K562 (cell line): ENCODE results near the gene FERMT3. TPM values are rescaled to one million over a fixed set of nuclear protein-coding genes. Genes with fewer than 3 reads are reported as not detected.

Experiments used
- ATAC-seq: fragments of 200-7000 bp; cut with Tn5 transposase; 3 replicates; pipeline ENCODE4 v1.9.1; 2020; ENCODE audit warnings: moderate library complexity
- BruUV-seq: library from RNA; stranded (reverse); fragments of 400-500 nt; replicated peaks from 2 replicates; lab custom pipeline; 2021; lab: Mats Ljungman, UMichigan
- CTCF ChIA-PET: fragments of 300-600 bp; formaldehyde crosslinking; extraction: SDS; loops from one replicate; lab custom pipeline; 2021; ENCODE audit warnings: low intra/inter-chr PET ratio; lab: Yijun Ruan, JAX
- POLR2A ChIA-PET: fragments of 300-600, 350-650 bp; sonication (Branson Sonifier 250); formaldehyde crosslinking; extraction: SDS; loops from one replicate; lab custom pipeline; 2021; ENCODE audit warnings: antibody characterized with exemption, inconsistent platforms; lab: Yijun Ruan, JAX
- DNase-seq, 4 experiments: peaks; one replicate each; pipeline versions ENCODE4 v3.0.0 to v3.0.0-alpha.2; 2011 to 2018; ENCODE audit warnings: low spot score in 3 of 4, mixed read lengths in 3 of 4; ENCODE audit errors: extremely low read depth in 1 of 4
- FAIRE-seq: peaks from 2 replicates; lab custom pipeline; 2011; peaks lifted over from hg19 to GRCh38; lab: Jason Lieb, UNC
- H2AFZ ChIP-seq: 2 replicates; pipeline ENCODE4 v1.6.0; 2011; ENCODE audit warnings: low read depth, low read length, control low read depth, inconsistent platforms
- H3K27ac ChIP-seq: fragments of 200-600 bp; 3 replicates; pipeline ENCODE4 v1.8.0; 2011; ENCODE audit warnings: low read depth, mild to moderate bottlenecking, control low read depth, inconsistent platforms, low read length, moderate library complexity, mixed read lengths; ENCODE audit errors: extremely low read depth
- H3K27me3 ChIP-seq, 2 experiments: fragments of 300-600 bp in 1 of 2; 2 replicates in 1 of 2; 3 replicates in 1 of 2; pipeline versions ENCODE4 v1.6.0 to v1.8.0; 2011; ENCODE audit warnings: inconsistent platforms in 2 of 2, low read length in 2 of 2, mild to moderate bottlenecking in 1 of 2, mixed read lengths in 1 of 2, moderate library complexity in 1 of 2; ENCODE audit not compliant: control insufficient read depth in 2 of 2, insufficient read depth in 2 of 2
- H3K36me3 ChIP-seq: fragments of 300-600 bp; 3 replicates; pipeline ENCODE4 v1.8.0; 2011; ENCODE audit warnings: mild to moderate bottlenecking, low read length, inconsistent platforms; ENCODE audit not compliant: control insufficient read depth, insufficient read depth
- H3K4me1 ChIP-seq, 2 experiments: fragments of 200-600 bp in 1 of 2; replicated peaks in 1 of 2; 2 replicates in 1 of 2; 3 replicates in 1 of 2; pipeline versions ENCODE4 v1.5.1 to v1.8.0; 2011; ENCODE audit warnings: inconsistent platforms in 2 of 2, low read length in 2 of 2, mild to moderate bottlenecking in 1 of 2, mixed read lengths in 1 of 2, moderate library complexity in 1 of 2; ENCODE audit not compliant: control insufficient read depth in 2 of 2, insufficient read depth in 2 of 2
- H3K4me2 ChIP-seq: 2 replicates; pipeline ENCODE4 v1.6.1; 2011; ENCODE audit warnings: low read length, control low read depth, inconsistent platforms, mixed read lengths; ENCODE audit not compliant: insufficient read depth
- H3K4me3 ChIP-seq: fragments of 200-600 bp; sonication (generic), shearing (Covaris generic); 2 replicates; pipeline ENCODE4 v1.5.1; 2016; ENCODE audit warnings: control low read depth, inconsistent platforms
- H3K79me2 ChIP-seq: fragments of 200-600 bp; 3 replicates; pipeline ENCODE4 v1.8.0; 2011; ENCODE audit warnings: low read length, inconsistent platforms; ENCODE audit not compliant: control insufficient read depth, insufficient read depth
- H3K9ac ChIP-seq, 2 experiments: 2 replicates each; pipeline versions ENCODE4 v1.6.0 to v1.6.1; 2011; ENCODE audit warnings: low read depth in 2 of 2, low read length in 2 of 2, control low read depth in 1 of 2, inconsistent platforms in 1 of 2, mild to moderate bottlenecking in 1 of 2, mixed read lengths in 1 of 2; ENCODE audit not compliant: insufficient read depth in 1 of 2
- H3K9me1 ChIP-seq: one replicate; pipeline ENCODE4 v1.6.0; 2011; ENCODE audit warnings: inconsistent platforms, mild to moderate bottlenecking, low read length, moderate library complexity; ENCODE audit not compliant: control insufficient read depth, insufficient read depth
- H3K9me3 ChIP-seq: replicated peaks from 2 replicates; pipeline ENCODE4 v1.5.1; 2011; ENCODE audit warnings: low read depth, low read length, inconsistent platforms; ENCODE audit not compliant: control insufficient read depth, insufficient read depth
- H4K20me1 ChIP-seq: replicated peaks from 2 replicates; pipeline ENCODE4 v1.6.1; 2011; ENCODE audit warnings: low read length, inconsistent platforms, mixed read lengths; ENCODE audit not compliant: control insufficient read depth, insufficient read depth
- BACH1 ChIP-seq: fragments of 200-800 bp; sonication (Bioruptor generic); IDR thresholded peaks from 2 replicates; pipeline ENCODE4 v1.6.1; 2016; ENCODE audit warnings: missing genetic modification characterization, missing compliant biosample characterization
- CCNT2 ChIP-seq: IDR thresholded peaks from 2 replicates; pipeline ENCODE4 v1.6.1; 2011; ENCODE audit warnings: borderline replicate concordance, low read depth, mild to moderate bottlenecking, moderate library complexity, mixed read lengths, low read length; ENCODE audit not compliant: insufficient read length; ENCODE audit errors: extremely low read depth
- GABPB1 ChIP-seq: sonication (generic); formaldehyde crosslinking; IDR thresholded peaks from 2 replicates; pipeline ENCODE4 v1.8.0; 2022; ENCODE audit warnings: mild to moderate bottlenecking, missing genetic modification reagents
- NCOA4 ChIP-seq: fragments of 450-650 bp; IDR thresholded peaks from 2 replicates; pipeline ENCODE4 v1.6.1; 2018; ENCODE audit warnings: mild to moderate bottlenecking; ENCODE audit not compliant: partially characterized antibody
- NR2C2 ChIP-seq, 2 experiments: fragments of 200-800 bp in 1 of 2; sonication (Bioruptor generic) in 1 of 2; sonication (generic) in 1 of 2; formaldehyde crosslinking in 1 of 2; IDR thresholded peaks; 2 replicates each; pipeline versions ENCODE4 v1.6.1 to v1.8.0; 2016 to 2022; ENCODE audit warnings: mild to moderate bottlenecking in 1 of 2, missing compliant biosample characterization in 1 of 2, missing genetic modification characterization in 1 of 2, missing genetic modification reagents in 1 of 2
- PHTF2 ChIP-seq: fragments of 250-450 bp; sonication (Bioruptor Pico); IDR thresholded peaks from 2 replicates; pipeline ENCODE4 v1.5.0; 2021; ENCODE audit warnings: mild to moderate bottlenecking
- RBBP5 ChIP-seq: fragments of 200-600 bp; sonication (generic); IDR thresholded peaks from 2 replicates; pipeline ENCODE4 v1.6.1; 2012; ENCODE audit warnings: borderline replicate concordance, mild to moderate bottlenecking, low read length, control low read depth, inconsistent platforms; ENCODE audit not compliant: insufficient read depth, poor library complexity, severe bottlenecking
- SAFB ChIP-seq: fragments of 200-400 bp; formaldehyde crosslinking; IDR thresholded peaks from 2 replicates; pipeline ENCODE4 v1.6.1; 2017; ENCODE audit warnings: low read depth, low read length, borderline replicate concordance
- SAP30 ChIP-seq: fragments of 200-600 bp; sonication (generic); IDR thresholded peaks from 2 replicates; pipeline ENCODE4 v1.6.1; 2012; ENCODE audit warnings: borderline replicate concordance, low read depth, mild to moderate bottlenecking, moderate library complexity, low read length, control low read depth, inconsistent platforms; ENCODE audit not compliant: insufficient read depth, poor library complexity, severe bottlenecking
- TCF15 ChIP-seq: fragments of 250-450 bp; sonication (Bioruptor Pico); IDR thresholded peaks from 2 replicates; pipeline ENCODE4 v1.8.0; 2022; ENCODE audit warnings: moderate library complexity, mild to moderate bottlenecking, inconsistent platforms
- ZNF592 ChIP-seq: fragments of 450-650 bp; IDR thresholded peaks from 2 replicates; pipeline ENCODE4 v1.6.1; 2017; ENCODE audit warnings: antibody characterized with exemption, mild to moderate bottlenecking
- ZNF639 ChIP-seq, 2 experiments: fragments of 200-800 bp in 1 of 2; sonication (Bioruptor generic) in 1 of 2; sonication (generic) in 1 of 2; formaldehyde crosslinking in 1 of 2; IDR thresholded peaks in 1 of 2; conservative IDR thresholded peaks in 1 of 2; 2 replicates each; pipeline versions ENCODE4 v1.5.0 to v1.6.1; 2016 to 2020; ENCODE audit warnings: missing compliant biosample characterization in 1 of 2, missing genetic modification characterization in 1 of 2, missing genetic modification reagents in 1 of 2
- ZNF79 ChIP-seq: fragments of 250-450 bp; sonication (Bioruptor Pico); IDR thresholded peaks from 2 replicates; pipeline ENCODE4 v1.4.0; 2020; ENCODE audit warnings: low read depth, mild to moderate bottlenecking, moderate library complexity
- WGBS: fragments of 100-300 bp; shearing (Covaris generic); methylation state at CpG from one replicate; pipeline ENCODE4 v1.1.6; 2016; ENCODE audit warnings: low coverage, mixed read lengths; ENCODE audit not compliant: insufficient coverage; ENCODE audit errors: missing lambda C conversion rate; 5-methylcytosine and 5-hydroxymethylcytosine counted together
- in situ Hi-C: fragments of 300-500 bp; cut with MboI; formaldehyde crosslinking; loops from 4 replicates; pipeline ENCODE4 v1.15.0; 2018; ENCODE audit warnings: inconsistent platforms, mixed read lengths
- intact Hi-C: fragments of 100-400 bp; cut with micrococcal nuclease; formaldehyde crosslinking; loops from 2 replicates; pipeline ENCODE4 v1.14.2; 2022
- polyA plus RNA-seq, 8 experiments: library from polyadenylated mRNA; depleted of rRNA in 4 of 8; stranded (reverse) in 5 of 8; unstranded in 3 of 8; fragments of >200 nt; fragmentation: Nextera tagmentation in 2 of 8; fragmentation: Illumina TruSeq in 1 of 8; extraction: Ambion mirVana in 2 of 8; extraction: Trizol in 1 of 8; gene quantifications; 2 replicates each; pipeline versions ENCODE4 v1.2.1 to v1.2.3, GENCODE V29; 2011 to 2014; ENCODE audit warnings: inconsistent platforms in 1 of 8, missing spikeins in 1 of 8
- total RNA-seq, 7 experiments: library from RNA; depleted of rRNA in 6 of 7; stranded (reverse); fragments of >200 nt in 6 of 7; fragmentation: Illumina TruSeq in 2 of 7; extraction: Trizol in 2 of 7; gene quantifications; 2 replicates each; pipeline versions ENCODE4 v1.2.1 to v1.2.3, GENCODE V29; 2011 to 2021; ENCODE audit warnings: low replicate concordance in 1 of 7

FERMT3 gene
- total and polyA plus RNA-seq, 9 of the 15 experiments (the other 6 are each of a cell fraction or from before 2014, with no cell fraction given), result 3.2 to 275 (median 79.7) TPM

GRCh38 chr11:64186492-64187165 is 19.9 kb upstream of the FERMT3 start:
- CTCF ChIA-PET, result no interaction called here
- peaks cover 19% of the 10 kb centered on the region for H3K36me3 ChIP-seq
- H3K79me2 ChIP-seq, result peaks cover 30% of the 10 kb centered on the region
- H3K9ac ChIP-seq, result no peak overlapping the region; a peak in 1 of 4 replicates
- no peaks in the 10 kb centered on the region for H3K9me3 ChIP-seq
- TSS peak; percentile 75 for BruUV-seq
- ATAC-seq (no peak), FAIRE-seq (no peak), DNase-seq (peak in 1 of 4 experiments; percentile 50)
- intact Hi-C loops (loop anchor here (5.0 kb wide), 2 partner anchors 116 to 171 kb away; partner anchors contain the start of genes CATSPERZ and RPS6KA4), in situ Hi-C loops (no loop called here)
- H3K27ac ChIP-seq, result no peak overlapping the region
- H3K4me1 ChIP-seq, result peaks cover 18 to 45% of the 10 kb centered on the region in 2 experiments
- POLR2A ChIA-PET, result interaction anchor here (0.7 to 2.2 kb wide), 13 partner anchors 10 to 275 kb away, joined by 3 to 29 read pairs (median 5); partner anchors contain the start of genes FERMT3, MACROD1, PPP1R14B and PRDX5
- 0 out of 2 replicates have a peak, but pooled peaks cover 1% of the 10 kb centered on the region for H4K20me1 ChIP-seq
- no peak overlapping the region for H3K4me3 ChIP-seq
- H2AFZ ChIP-seq, result no peak overlapping the region
- H3K4me2 ChIP-seq, result no peak overlapping the region
- no peaks in the 10 kb centered on the region for H3K9me1 ChIP-seq
- no peaks in the 10 kb centered on the region for H3K27me3 ChIP-seq
- 0% methylated on average over 16 of the region's 48 CpGs for WGBS
- TF ChIP-seq ZNF639 (CRISPR knock-in tag; conservative IDR thresholded peaks at IDR 0.05 in 1 of 2, IDR thresholded peaks at IDR 0.05 in 1 of 2), result peak in 1 of 2 experiments; percentile 1; a peak in 1 of 4 replicates
- TF ChIP-seq NCOA4, result no peak
- no peak for TF ChIP-seq ZNF79
- no peak for TF ChIP-seq NR2C2 (CRISPR knock-in tag; IDR thresholded peaks at IDR 0.05)
- 0 out of 2 replicates have a peak, but pooled peaks have one; percentile 5 for TF ChIP-seq NR2C2 (tag; IDR thresholded peaks at IDR 0.05)
- TF ChIP-seq GABPB1, result no peak
- TF ChIP-seq TCF15 (CRISPR knock-in tag), result no peak
- peak; percentile 83; the same call in 1 of the 2 replicates for TF ChIP-seq PHTF2 (CRISPR knock-in tag)
- peak; percentile 76 for TF ChIP-seq SAP30
- TF ChIP-seq RBBP5, result peak; percentile 5
- no peak for TF ChIP-seq BACH1 (tag)
- no peak for TF ChIP-seq ZNF592
- TF ChIP-seq SAFB, result no peak
- TF ChIP-seq CCNT2, result peak; percentile 13
